PC-3 (cell line): Measurements from ENCODE around the gene FRMPD4.

ENCODE experiments used
- CTCF ChIP-seq: fragments of 300-600 bp; sonication (generic); conservative IDR thresholded peaks from 2 replicates; pipeline ENCODE4 v1.5.1; 2017; ENCODE audit warnings: antibody characterized with exemption, low read depth, mild to moderate bottlenecking, low read length
- EZH2 ChIP-seq: fragments of 300-600 bp; sonication (generic); IDR thresholded peaks from one replicate; pipeline ENCODE4 v1.6.1; 2017; ENCODE audit warnings: antibody characterized with exemption, mild to moderate bottlenecking, low read length; ENCODE audit not compliant: unreplicated experiment

GRCh38 chrX:12505127-12505526 lies 366.9 kb downstream of the FRMPD4 start:
- TF ChIP-seq CTCF: no peak
- no peak for TF ChIP-seq EZH2
